H1 (cell line): Measurements from ENCODE around the gene RASSF10. TPM values are rescaled to one million over a fixed set of nuclear protein-coding genes. Genes with fewer than 3 reads are reported as not detected.

Source experiments
- POLR2AphosphoS5 ChIP-seq: IDR thresholded peaks from 2 replicates; pipeline ENCODE4 v1.6.1; 2011; ENCODE audit warnings: low read depth, low read length
- polyA plus RNA-seq, 7 experiments: library from polyadenylated mRNA; depleted of rRNA in 3 of 7; stranded (reverse) in 5 of 7; unstranded in 2 of 7; fragments of >200 nt in 5 of 7; fragments of 200-250 nt in 2 of 7; gene quantifications; 1 replicate in 5 of 7; 2 replicates in 1 of 7; 4 replicates in 1 of 7; pipeline versions ENCODE4 v1.2.1 to v1.2.3, GENCODE V29; 2011 to 2013; ENCODE audit warnings: missing spikeins in 2 of 7, mixed read lengths in 2 of 7
- total RNA-seq: library from RNA; stranded (reverse); fragmentation: NEBNext Ultra II Directional; extraction: Animal tissue kit (Norgen Biotek cat#: 25700); gene quantifications from 2 replicates; pipeline ENCODE4 v1.2.1, GENCODE V29; 2021

Gene RASSF10
- total and polyA plus RNA-seq, 2 of the 8 experiments (the other 6 are each of a cell fraction or from before 2014, with no cell fraction given): 0.51 to 1.8 TPM

DNA sequence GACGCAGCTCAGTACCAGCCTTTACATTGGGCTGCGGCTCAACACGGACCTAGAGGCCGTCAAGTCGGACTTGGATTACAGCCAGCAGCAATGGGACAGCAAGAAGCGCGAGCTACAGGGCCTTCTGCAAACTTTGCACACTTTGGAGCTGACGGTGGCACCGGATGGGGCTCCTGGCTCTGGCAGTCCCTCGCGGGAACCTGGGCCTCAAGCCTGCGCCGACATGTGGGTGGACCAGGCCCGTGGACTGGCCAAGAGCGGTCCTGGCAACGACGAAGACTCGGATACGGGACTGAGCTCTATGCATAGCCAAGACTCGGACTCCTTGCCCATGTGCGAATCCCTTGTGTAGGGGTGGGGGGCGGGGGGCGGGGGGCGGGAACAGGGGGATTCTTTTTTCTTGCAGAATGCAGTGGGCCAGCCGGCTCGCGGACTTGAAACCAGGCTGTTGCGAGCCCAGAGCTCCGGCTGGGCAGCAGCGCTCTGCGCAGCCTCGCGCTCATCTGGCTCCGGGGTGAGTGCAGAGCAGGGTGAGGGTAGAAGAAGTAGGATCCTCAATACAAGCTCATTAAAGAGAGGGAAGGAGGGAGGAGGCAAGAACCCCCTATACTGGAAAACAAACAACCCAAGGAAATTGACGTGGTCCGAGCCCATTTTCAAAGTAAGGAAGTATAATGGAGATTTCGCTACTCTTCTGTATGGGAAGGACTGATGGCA lies 1.8 kb downstream of the RASSF10 start (continued):
- TF ChIP-seq POLR2AphosphoS5: no peak
